ENCODE measurements around the gene ICAM2. TPM values are rescaled to one million over a fixed set of nuclear protein-coding genes. Genes with fewer than 3 reads are reported as not detected.

Gene ICAM2
- total RNA-seq, 1 experiment from 2014 or later, result 0.33 TPM

DNA sequence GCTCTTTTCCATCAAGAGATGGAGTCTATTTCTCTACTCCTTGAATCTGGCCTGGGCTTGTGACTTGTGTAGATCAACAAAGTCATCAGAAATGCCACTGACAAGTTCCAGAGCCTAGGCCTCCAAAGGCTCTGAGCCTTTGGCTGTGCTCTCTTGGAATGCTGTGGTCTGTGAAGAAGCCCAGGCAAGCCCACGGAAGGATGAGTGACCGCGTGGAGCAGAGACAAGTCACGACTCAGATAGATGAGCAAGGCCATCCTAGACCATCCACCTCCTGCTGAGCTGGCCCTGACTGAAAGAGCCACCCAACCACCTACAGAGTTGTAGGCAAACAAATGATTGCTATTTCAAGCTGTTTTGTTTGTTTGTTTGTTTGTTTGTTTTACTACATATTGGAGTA is 11.6 kb upstream of the ICAM2 start:
- TF ChIP-seq, protein P1, sequence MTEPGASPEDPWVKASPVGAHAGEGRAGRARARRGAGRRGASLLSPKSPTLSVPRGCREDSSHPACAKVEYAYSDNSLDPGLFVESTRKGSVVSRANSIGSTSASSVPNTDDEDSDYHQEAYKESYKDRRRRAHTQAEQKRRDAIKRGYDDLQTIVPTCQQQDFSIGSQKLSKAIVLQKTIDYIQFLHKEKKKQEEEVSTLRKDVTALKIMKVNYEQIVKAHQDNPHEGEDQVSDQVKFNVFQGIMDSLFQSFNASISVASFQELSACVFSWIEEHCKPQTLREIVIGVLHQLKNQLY (CRISPR knock-in tag; IDR thresholded peaks at IDR 0.05), result no peak
- TF ChIP-seq TEAD1 (CRISPR knock-in tag; IDR thresholded peaks at IDR 0.05) (no peak), ATF1 (CRISPR knock-in tag; IDR thresholded peaks at IDR 0.05) (no peak), NFE2L1 (CRISPR knock-in tag; IDR thresholded peaks at IDR 0.05) (no peak), MXD4 (CRISPR knock-in tag; IDR thresholded peaks at IDR 0.05; ENCODE audit: borderline replicate concordance) (no peak), NR3C1 (CRISPR knock-in tag; conservative IDR thresholded peaks at IDR 0.05; ENCODE audit: low read depth) (no peak), ETV6 (CRISPR knock-in tag; IDR thresholded peaks at IDR 0.05) (no peak), ZNF671 (CRISPR knock-in tag; IDR thresholded peaks at IDR 0.05) (no peak)
- TF ChIP-seq, protein P2, sequence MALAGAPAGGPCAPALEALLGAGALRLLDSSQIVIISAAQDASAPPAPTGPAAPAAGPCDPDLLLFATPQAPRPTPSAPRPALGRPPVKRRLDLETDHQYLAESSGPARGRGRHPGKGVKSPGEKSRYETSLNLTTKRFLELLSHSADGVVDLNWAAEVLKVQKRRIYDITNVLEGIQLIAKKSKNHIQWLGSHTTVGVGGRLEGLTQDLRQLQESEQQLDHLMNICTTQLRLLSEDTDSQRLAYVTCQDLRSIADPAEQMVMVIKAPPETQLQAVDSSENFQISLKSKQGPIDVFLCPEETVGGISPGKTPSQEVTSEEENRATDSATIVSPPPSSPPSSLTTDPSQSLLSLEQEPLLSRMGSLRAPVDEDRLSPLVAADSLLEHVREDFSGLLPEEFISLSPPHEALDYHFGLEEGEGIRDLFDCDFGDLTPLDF (CRISPR knock-in tag; IDR thresholded peaks at IDR 0.05), result no peak
- TF ChIP-seq, protein P3, sequence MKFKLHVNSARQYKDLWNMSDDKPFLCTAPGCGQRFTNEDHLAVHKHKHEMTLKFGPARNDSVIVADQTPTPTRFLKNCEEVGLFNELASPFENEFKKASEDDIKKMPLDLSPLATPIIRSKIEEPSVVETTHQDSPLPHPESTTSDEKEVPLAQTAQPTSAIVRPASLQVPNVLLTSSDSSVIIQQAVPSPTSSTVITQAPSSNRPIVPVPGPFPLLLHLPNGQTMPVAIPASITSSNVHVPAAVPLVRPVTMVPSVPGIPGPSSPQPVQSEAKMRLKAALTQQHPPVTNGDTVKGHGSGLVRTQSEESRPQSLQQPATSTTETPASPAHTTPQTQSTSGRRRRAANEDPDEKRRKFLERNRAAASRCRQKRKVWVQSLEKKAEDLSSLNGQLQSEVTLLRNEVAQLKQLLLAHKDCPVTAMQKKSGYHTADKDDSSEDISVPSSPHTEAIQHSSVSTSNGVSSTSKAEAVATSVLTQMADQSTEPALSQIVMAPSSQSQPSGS (CRISPR knock-in tag; IDR thresholded peaks at IDR 0.05; ENCODE audit: borderline replicate concordance, low read depth), result no peak
- TF ChIP-seq, protein P4, sequence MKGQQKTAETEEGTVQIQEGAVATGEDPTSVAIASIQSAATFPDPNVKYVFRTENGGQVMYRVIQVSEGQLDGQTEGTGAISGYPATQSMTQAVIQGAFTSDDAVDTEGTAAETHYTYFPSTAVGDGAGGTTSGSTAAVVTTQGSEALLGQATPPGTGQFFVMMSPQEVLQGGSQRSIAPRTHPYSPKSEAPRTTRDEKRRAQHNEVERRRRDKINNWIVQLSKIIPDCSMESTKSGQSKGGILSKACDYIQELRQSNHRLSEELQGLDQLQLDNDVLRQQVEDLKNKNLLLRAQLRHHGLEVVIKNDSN (CRISPR knock-in tag; IDR thresholded peaks at IDR 0.05), result no peak
- ChIA-PET CTCF (interaction anchor here (9.4 kb wide), 1 partner anchor 101 kb away, joined by 380 read pairs; the partner anchor contains the start of gene ERN1), POLR2A (no interaction called here)

DNA sequence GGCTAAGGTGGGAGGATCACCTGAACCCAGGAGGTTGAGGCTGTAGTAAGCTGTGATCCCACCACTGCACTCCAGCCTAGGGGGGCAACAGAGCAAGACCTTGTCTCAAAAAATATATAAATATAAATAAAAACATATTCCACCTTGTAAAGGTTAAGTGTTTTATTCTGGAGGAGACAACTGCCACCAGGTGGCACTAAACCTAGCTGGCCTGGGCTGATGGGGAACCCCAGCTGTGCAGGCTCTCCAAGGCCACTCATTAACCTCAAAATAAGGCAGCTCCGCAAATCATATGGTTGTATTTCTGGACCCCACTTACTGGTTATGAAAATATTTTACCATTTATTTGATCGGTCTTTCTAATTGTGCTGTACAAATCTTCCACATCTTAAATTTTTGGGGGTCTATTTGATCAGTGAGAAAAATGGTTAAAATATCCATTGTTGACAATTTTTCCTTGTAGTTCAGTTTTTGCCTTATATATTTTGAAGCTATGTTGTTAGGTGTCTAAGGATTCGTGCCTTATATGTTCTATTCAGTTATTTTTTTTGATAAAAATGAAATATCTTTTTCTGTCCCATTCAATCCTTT is 8.5 kb upstream of the ICAM2 start:
- H3K36me3 Mint-ChIP-seq, result no peaks in the 10 kb centered on the region
- peaks cover 3% of the 10 kb centered on the region; the same call in 1 of the 2 replicates for H3K4me1 Mint-ChIP-seq
- DNase-seq (ENCODE audit: low spot score) (peak; percentile 72), ATAC-seq (no peak; the same call in 1 of the 2 replicates)
- no peak overlapping the region for H3K27ac Mint-ChIP-seq
- CTCF ChIA-PET, result interaction anchor here (0.5 to 9.4 kb wide), 55 partner anchors 7 to 383 kb away, joined by 3 to 380 read pairs (median 5); partner anchors contain the start of genes CCDC47, CSHL1, ERN1 and GH1
- no peaks in the 10 kb centered on the region for H3K9me3 Mint-ChIP-seq
- TF ChIP-seq TP53 (CRISPR knock-in tag; IDR thresholded peaks at IDR 0.05) (no peak), NR2C2 (CRISPR knock-in tag; IDR thresholded peaks at IDR 0.05) (no peak), PRRX2 (CRISPR knock-in tag; IDR thresholded peaks at IDR 0.05) (no peak)
- TF ChIP-seq, protein P5, sequence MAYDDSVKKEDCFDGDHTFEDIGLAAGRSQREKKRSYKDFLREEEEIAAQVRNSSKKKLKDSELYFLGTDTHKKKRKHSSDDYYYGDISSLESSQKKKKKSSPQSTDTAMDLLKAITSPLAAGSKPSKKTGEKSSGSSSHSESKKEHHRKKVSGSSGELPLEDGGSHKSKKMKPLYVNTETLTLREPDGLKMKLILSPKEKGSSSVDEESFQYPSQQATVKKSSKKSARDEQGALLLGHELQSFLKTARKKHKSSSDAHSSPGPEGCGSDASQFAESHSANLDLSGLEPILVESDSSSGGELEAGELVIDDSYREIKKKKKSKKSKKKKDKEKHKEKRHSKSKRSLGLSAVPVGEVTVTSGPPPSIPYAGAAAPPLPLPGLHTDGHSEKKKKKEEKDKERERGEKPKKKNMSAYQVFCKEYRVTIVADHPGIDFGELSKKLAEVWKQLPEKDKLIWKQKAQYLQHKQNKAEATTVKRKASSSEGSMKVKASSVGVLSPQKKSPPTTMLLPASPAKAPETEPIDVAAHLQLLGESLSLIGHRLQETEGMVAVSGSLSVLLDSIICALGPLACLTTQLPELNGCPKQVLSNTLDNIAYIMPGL (CRISPR knock-in tag; IDR thresholded peaks at IDR 0.05), result no peak
- TF ChIP-seq, protein P6, sequence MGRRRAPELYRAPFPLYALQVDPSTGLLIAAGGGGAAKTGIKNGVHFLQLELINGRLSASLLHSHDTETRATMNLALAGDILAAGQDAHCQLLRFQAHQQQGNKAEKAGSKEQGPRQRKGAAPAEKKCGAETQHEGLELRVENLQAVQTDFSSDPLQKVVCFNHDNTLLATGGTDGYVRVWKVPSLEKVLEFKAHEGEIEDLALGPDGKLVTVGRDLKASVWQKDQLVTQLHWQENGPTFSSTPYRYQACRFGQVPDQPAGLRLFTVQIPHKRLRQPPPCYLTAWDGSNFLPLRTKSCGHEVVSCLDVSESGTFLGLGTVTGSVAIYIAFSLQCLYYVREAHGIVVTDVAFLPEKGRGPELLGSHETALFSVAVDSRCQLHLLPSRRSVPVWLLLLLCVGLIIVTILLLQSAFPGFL (CRISPR knock-in tag; IDR thresholded peaks at IDR 0.05; ENCODE audit: borderline replicate concordance), result no peak
- TF ChIP-seq, protein P7, sequence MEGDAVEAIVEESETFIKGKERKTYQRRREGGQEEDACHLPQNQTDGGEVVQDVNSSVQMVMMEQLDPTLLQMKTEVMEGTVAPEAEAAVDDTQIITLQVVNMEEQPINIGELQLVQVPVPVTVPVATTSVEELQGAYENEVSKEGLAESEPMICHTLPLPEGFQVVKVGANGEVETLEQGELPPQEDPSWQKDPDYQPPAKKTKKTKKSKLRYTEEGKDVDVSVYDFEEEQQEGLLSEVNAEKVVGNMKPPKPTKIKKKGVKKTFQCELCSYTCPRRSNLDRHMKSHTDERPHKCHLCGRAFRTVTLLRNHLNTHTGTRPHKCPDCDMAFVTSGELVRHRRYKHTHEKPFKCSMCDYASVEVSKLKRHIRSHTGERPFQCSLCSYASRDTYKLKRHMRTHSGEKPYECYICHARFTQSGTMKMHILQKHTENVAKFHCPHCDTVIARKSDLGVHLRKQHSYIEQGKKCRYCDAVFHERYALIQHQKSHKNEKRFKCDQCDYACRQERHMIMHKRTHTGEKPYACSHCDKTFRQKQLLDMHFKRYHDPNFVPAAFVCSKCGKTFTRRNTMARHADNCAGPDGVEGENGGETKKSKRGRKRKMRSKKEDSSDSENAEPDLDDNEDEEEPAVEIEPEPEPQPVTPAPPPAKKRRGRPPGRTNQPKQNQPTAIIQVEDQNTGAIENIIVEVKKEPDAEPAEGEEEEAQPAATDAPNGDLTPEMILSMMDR (IDR thresholded peaks at IDR 0.05), result peak; percentile 53
- H3K27me3 Mint-ChIP-seq (ENCODE audit: low read depth), result peaks cover 11% of the 10 kb centered on the region
- H3K4me3 Mint-ChIP-seq, result no peak overlapping the region
- POLR2A ChIA-PET, result interaction anchor here (0.9 to 1.7 kb wide), 3 partner anchors 67 to 117 kb away, joined by 3 to 7 read pairs (median 4); partner anchors contain the start of gene ERN1

More for the DNA sequence above, 11.6 kb upstream of the ICAM2 start:
- Mint-ChIP-seq H3K4me1 (0 out of 2 replicates have a peak, but pooled peaks cover 3% of the 10 kb centered on the region), H3K36me3 (no peaks in the 10 kb centered on the region), H3K27ac (no peak overlapping the region), H3K27me3 (ENCODE audit: low read depth) (peaks cover 6% of the 10 kb centered on the region; the same call in 1 of the 2 replicates), H3K9me3 (no peaks in the 10 kb centered on the region), H3K4me3 (no peak overlapping the region)
- ATAC-seq (no peak), DNase-seq (ENCODE audit: low spot score) (no peak)
